GM21447 (cell line): ENCODE measurements around the gene AATF.

ENCODE experiments used
- ATAC-seq: cut with Tn5 transposase; IDR thresholded peaks from one replicate; pipeline ENCODE4 v1.9.1; 2021; ENCODE audit not compliant: unreplicated experiment

AATF gene

GRCh38 chr17:36948717-36949460, at the start of gene AATF:
Gene AATF (plus strand): TSS chr17:36948954. CDS start chr17:36949126, 172 bp downstream.
- ATAC-seq, result peak; percentile 88

GRCh38 chr17:36899250-36900159, 49.2 kb upstream of the AATF start:
- no peak for ATAC-seq

DNA sequence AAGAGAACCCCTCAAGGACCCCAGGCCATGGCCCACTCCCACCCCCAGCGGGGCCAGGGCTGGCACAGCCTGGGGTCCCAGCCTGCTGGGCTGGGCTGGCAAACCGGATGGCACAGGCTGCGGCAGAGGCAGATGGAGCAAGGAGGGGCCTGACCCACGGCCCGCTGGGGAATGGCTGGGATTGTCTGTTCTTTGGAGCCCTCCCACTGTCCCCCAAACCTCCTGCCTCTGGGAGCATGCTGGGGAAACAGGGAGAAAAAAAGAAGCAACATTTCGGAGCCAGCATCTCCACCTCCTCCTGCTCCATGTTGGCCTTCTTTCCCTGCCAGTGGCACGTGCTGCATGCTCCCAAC, 48.6 kb upstream of the AATF start:
- ATAC-seq, result no peak

DNA sequence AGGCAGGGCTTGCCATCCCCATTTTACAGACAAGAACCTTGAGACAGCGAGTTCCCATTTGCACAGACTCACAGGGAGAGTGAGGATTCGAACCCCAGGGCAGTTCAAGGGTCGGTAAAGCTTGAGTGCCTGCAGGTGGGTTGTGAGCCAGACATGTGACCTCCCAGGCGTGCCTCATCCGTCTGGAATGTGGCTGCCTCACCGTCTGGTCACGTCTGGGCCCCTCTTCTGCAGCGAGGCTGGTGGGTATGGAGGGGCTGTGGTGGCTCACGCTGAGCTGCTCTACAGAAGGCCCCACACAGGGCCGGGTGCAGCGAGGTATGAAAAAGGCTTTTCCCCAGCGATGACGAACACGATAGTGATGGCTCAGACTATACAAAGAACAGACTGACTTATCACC, 47.2 kb upstream of the AATF start:
- no peak for ATAC-seq

GRCh38 chr17:36907407-36907806, 41.3 kb upstream of the AATF start:
- no peak for ATAC-seq

GRCh38 chr17:36910513-36910912, 38.2 kb upstream of the AATF start:
- ATAC-seq, result no peak

GRCh38 chr17:36911001-36911400, 37.8 kb upstream of the AATF start:
- ATAC-seq, result no peak

- no peak for ATAC-seq
Observed at GRCh38 chr17:36913132-36913531, 35.6 kb upstream of the AATF start.

- ATAC-seq, result no peak
Observed at GRCh38 chr17:36918211-36918691, 30.5 kb upstream of the AATF start.

- ATAC-seq, result no peak
Observed at GRCh38 chr17:36919407-36919968, 29.3 kb upstream of the AATF start.

DNA sequence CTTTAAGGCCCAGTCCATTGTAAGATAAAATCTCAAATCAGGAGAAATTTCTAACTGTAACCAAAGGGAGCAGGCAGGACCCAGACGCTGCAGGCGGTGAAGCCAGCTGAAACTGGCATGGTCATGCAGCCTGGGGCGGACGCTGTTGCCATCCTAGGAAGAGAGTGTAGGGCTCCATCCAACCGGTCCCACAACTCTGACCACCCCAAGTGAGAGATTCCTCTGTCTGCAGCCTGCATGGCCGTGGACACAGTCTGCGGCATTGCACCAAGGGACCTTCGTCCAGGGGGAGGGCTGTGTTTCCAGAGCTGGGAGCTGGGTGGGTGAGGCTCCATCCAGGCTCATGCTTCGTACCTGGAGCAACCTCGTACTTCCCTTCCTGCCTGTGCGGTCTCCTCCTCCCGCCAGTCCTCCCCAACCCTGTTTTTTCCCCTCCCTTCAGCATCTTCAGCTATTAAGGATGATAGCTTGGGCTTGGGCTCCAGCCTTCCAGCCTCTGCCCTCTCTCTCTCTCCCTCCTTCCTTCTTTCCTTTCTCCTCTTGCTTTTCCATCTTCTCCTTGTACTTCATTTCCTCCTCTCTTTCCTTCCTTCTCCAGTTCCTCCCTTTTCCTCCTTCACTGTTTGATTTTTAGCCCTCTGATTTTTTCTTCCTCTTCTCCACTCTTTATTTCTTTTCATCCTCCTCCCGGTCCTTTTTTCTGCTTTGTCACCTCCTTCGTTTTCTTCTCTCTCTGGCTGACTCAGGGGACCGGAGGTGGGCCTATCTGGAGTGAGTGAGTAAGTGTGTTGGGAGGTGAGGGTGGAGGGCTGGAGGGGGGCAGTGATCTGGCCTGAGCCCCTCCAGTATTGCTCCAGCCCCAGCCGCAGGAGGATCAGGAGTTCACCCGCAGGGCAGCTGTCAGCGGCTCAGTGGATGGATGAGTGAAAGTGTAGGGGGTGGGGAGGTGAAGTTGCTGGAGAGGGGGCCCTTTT, 28.4 kb upstream of the AATF start:
- no peak for ATAC-seq

- ATAC-seq, result no peak
Observed at GRCh38 chr17:36921095-36921851, 27.5 kb upstream of the AATF start.

GRCh38 chr17:36922175-36922574, 26.6 kb upstream of the AATF start:
- ATAC-seq, result no peak

DNA sequence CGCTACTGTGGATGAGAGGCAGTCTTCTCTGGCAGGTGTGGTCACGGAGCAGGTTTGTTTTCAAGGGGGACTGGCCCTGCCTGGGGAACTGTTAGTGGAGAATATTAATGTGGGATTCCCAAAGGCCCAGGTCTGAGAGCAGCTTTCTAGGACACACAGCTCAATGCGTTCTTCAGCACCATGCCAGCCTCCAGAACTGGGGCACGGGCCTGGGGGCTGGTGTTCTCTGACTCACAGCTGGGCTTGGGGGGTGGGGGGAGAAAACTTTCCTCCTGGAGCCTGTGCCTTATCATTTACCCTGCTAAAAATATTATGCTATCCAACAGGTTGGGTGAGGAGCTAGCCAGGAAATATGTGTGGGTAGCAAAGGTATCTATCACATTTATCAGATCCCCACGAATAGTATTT, 24.9 kb upstream of the AATF start:
- no peak for ATAC-seq

GRCh38 chr17:36926226-36926625, 22.5 kb upstream of the AATF start:
- ATAC-seq, result no peak

DNA sequence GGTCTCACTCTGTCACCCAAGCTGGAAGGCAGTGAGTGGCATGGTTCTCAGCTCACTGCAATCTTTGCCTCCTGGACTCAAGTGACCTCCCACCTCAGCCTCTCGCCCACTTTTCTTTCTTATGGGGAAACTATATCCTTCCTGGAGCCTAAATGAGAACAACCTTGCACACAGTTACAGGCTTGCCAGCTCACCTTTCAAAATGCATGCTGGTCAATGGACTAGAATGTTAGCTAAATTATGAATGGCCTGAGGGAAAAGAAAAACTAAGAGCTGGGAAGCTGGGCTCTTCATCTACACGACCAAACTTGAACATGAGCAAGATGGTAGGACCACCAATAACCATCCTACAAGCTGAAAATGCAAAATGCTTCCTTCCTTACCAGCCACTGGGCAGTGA, 22.1 kb upstream of the AATF start:
- no peak for ATAC-seq

DNA sequence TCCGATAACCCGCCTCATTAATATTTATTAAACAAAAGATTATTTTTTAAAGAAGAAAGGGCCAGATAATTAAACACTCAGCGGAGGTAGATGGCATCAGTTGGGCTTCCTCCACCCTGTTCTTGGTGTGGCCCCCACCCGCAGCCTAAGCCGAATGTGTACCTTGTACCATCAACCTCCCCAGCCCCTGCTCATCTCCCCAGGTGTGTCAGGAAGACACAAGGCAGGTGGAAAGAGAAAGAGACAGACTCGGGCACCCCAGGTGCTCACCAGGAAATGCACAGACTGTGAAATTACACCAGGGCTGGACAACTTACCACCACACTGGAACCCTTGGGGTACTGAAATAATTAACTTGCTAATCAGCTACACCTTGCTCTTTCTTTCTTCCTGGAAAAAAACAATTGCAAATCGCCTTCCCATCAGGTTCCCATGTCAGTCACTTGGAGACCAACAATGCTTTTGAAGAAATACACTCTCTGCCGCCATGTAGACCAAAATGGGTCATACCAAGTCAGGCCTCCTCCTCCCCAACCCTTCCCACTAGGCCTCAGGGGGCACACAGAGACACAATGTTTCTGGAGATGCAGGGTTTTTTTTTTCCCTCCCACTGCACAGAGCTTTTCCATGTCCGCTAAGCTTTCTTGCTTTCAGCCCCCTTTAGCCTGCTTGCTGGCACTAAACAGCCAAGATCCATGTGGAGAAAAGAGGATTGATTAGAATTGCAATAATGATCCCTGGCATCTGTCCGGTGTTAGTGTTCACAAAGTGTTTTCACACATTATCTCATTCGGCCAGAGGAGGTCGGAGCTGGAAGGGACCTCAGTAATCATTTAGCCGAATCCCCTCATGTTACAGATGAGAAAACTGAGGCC, 20.0 kb upstream of the AATF start:
- no peak for ATAC-seq

- no peak for ATAC-seq
Observed at GRCh38 chr17:36929851-36930582, 18.7 kb upstream of the AATF start.
